Measurements from ENCODE around the gene UNC80.

GRCh38 chr2:209788925-209789324, 17.3 kb downstream of the UNC80 start:
- TF ChIP-seq POLR2AphosphoS5 (IDR thresholded peaks at IDR 0.05) (no peak), CTCF (IDR thresholded peaks at IDR 0.05) (no peak), EP300 (IDR thresholded peaks at IDR 0.05) (no peak)
